Neural progenitor cell (in vitro differentiated cells): ENCODE results near the gene ANK3. TPM values are rescaled to one million over a fixed set of nuclear protein-coding genes. Genes with fewer than 3 reads are reported as not detected.

ENCODE experiments used
- DNase-seq: peaks from one replicate; pipeline ENCODE4 v3.0.0-alpha.2; 2016; ENCODE audit warnings: low spot score
- H2AFZ ChIP-seq: fragments of 200-600 bp; sonication (generic); replicated peaks from 2 replicates; pipeline ENCODE4 v1.6.1; 2016; ENCODE audit warnings: antibody characterized with exemption
- H3F3A ChIP-seq: fragments of 200-600 bp; sonication (generic); 2 replicates; pipeline ENCODE4 v1.6.1; 2016; ENCODE audit warnings: antibody characterized with exemption, low read depth
- H3K27ac ChIP-seq: fragments of 200-600 bp; sonication (generic); 2 replicates; pipeline ENCODE4 v1.5.1; 2016; ENCODE audit warnings: mild to moderate bottlenecking
- H3K27me3 ChIP-seq: fragments of 200-600 bp; sonication (generic); 2 replicates; pipeline ENCODE4 v1.6.1; 2016; ENCODE audit warnings: mild to moderate bottlenecking, moderate library complexity
- H3K36me3 ChIP-seq: fragments of 200-600 bp; sonication (generic); 2 replicates; pipeline ENCODE4 v1.5.1; 2016
- H3K4me1 ChIP-seq: fragments of 200-600 bp; sonication (generic); 2 replicates; pipeline ENCODE4 v1.6.1; 2016; ENCODE audit warnings: mixed run types
- H3K4me2 ChIP-seq: fragments of 200-600 bp; sonication (generic); 2 replicates; pipeline ENCODE4 v1.6.1; 2016
- H3K4me3 ChIP-seq: fragments of 200-600 bp; sonication (generic); 2 replicates; pipeline ENCODE4 v1.5.1; 2016
- H3K79me2 ChIP-seq: fragments of 200-600 bp; sonication (generic); 2 replicates; pipeline ENCODE4 v1.6.1; 2016; ENCODE audit warnings: low read depth
- H3K9ac ChIP-seq: fragments of 200-600 bp; sonication (generic); 2 replicates; pipeline ENCODE4 v1.6.1; 2016
- H3K9me3 ChIP-seq: fragments of 200-600 bp; sonication (generic); 2 replicates; pipeline ENCODE4 v1.5.1; 2016; ENCODE audit warnings: low read depth
- H4K20me1 ChIP-seq: fragments of 200-600 bp; sonication (generic); 2 replicates; pipeline ENCODE4 v1.6.1; 2016; ENCODE audit warnings: low read depth
- H3K27ac Mint-ChIP-seq: 3 replicates; pipeline ENCODE4 v1.8.0; 2021; ENCODE audit warnings: mixed read lengths
- H3K27me3 Mint-ChIP-seq: 2 replicates; pipeline ENCODE4 v1.8.0; 2022; ENCODE audit warnings: low read depth, mild to moderate bottlenecking, inconsistent platforms, moderate library complexity, mixed read lengths; ENCODE audit not compliant: insufficient read depth
- H3K36me3 Mint-ChIP-seq: 3 replicates; pipeline ENCODE4 v1.8.0; 2021; ENCODE audit warnings: mixed read lengths
- H3K4me1 Mint-ChIP-seq: 3 replicates; pipeline ENCODE4 v1.8.0; 2021; ENCODE audit warnings: mixed read lengths
- H3K4me3 Mint-ChIP-seq: 3 replicates; pipeline ENCODE4 v1.8.0; 2021; ENCODE audit warnings: mild to moderate bottlenecking, moderate library complexity, mixed read lengths
- H3K9me3 Mint-ChIP-seq: 3 replicates; pipeline ENCODE4 v1.8.0; 2020; ENCODE audit warnings: mixed read lengths
- CTCF ChIP-seq: fragments of 200-600 bp; sonication (generic); IDR thresholded peaks from 2 replicates; pipeline ENCODE4 v1.5.1; 2017; ENCODE audit warnings: antibody characterized with exemption, mild to moderate bottlenecking
- EZH2 ChIP-seq: fragments of 200-600 bp; sonication (generic); IDR thresholded peaks from 2 replicates; pipeline ENCODE4 v1.6.1; 2017; ENCODE audit warnings: antibody characterized with exemption, mild to moderate bottlenecking, moderate library complexity
- EZH2phosphoT487 ChIP-seq: fragments of 200-600 bp; sonication (generic); IDR thresholded peaks from 2 replicates; pipeline ENCODE4 v1.6.1; 2017; ENCODE audit warnings: antibody characterized with exemption
- total RNA-seq: library from RNA; depleted of rRNA; stranded (reverse); fragments of >200 nt; gene quantifications from 2 replicates; pipeline ENCODE4 v1.2.3, GENCODE V29; 2015; ENCODE audit warnings: low replicate concordance

The ANK3 gene
- total RNA-seq, 1 donor from 2014 or later = 54.1 TPM

- H2AFZ ChIP-seq = no peak overlapping the region
- H3K27ac ChIP-seq = no peak overlapping the region
- Mint-ChIP-seq H3K27me3 (peaks cover 4% of the 10 kb centered on the region), H3K4me3 (no peak overlapping the region), H3K36me3 (no peaks in the 10 kb centered on the region), H3K9me3 (peaks cover 2% of the 10 kb centered on the region), H3K27ac (no peak overlapping the region), H3K4me1 (peaks cover 4% of the 10 kb centered on the region)
- H3K4me2 ChIP-seq = no peak overlapping the region
- peaks cover 6% of the 10 kb centered on the region for H3K4me1 ChIP-seq
- H3K4me3 ChIP-seq = no peak overlapping the region
- no peaks in the 10 kb centered on the region for H3K27me3 ChIP-seq
- DNase-seq = no peak
- no peaks in the 10 kb centered on the region for H3K79me2 ChIP-seq
- H3K9me3 ChIP-seq = no peaks in the 10 kb centered on the region
- no peak for TF ChIP-seq CTCF
- TF ChIP-seq EZH2phosphoT487 = no peak
- no peak overlapping the region for H3K9ac ChIP-seq
- H3F3A ChIP-seq = no peaks in the 10 kb centered on the region
- no peaks in the 10 kb centered on the region for H4K20me1 ChIP-seq
- no peaks in the 10 kb centered on the region for H3K36me3 ChIP-seq
Measured at GRCh38 chr10:60341969-60342368, 47.7 kb downstream of the ANK3 start.

GRCh38 chr10:60340973-60341372, 48.7 kb downstream of the ANK3 start:
- no peak for TF ChIP-seq EZH2phosphoT487
- TF ChIP-seq EZH2 = no peak
- TF ChIP-seq CTCF = no peak
- Mint-ChIP-seq H3K27me3 (peaks cover 4% of the 10 kb centered on the region), H3K4me3 (no peak overlapping the region), H3K36me3 (no peaks in the 10 kb centered on the region), H3K4me1 (peaks cover 4% of the 10 kb centered on the region), H3K27ac (no peak overlapping the region), H3K9me3 (peaks cover 2% of the 10 kb centered on the region)
- H3K79me2 ChIP-seq = no peaks in the 10 kb centered on the region
- no peak overlapping the region for H3K9ac ChIP-seq
- no peaks in the 10 kb centered on the region for H3F3A ChIP-seq
- no peaks in the 10 kb centered on the region for H4K20me1 ChIP-seq
- H3K4me1 ChIP-seq = peaks cover 6% of the 10 kb centered on the region
- H3K4me3 ChIP-seq = no peak overlapping the region
- no peak for DNase-seq
- H3K27ac ChIP-seq = no peak overlapping the region
- no peaks in the 10 kb centered on the region for H3K27me3 ChIP-seq
- H3K4me2 ChIP-seq = no peak overlapping the region
- H3K36me3 ChIP-seq = no peaks in the 10 kb centered on the region
- no peaks in the 10 kb centered on the region for H3K9me3 ChIP-seq
- no peak overlapping the region for H2AFZ ChIP-seq

GRCh38 chr10:60339757-60340156, 49.9 kb downstream of the ANK3 start:
- peaks cover 6% of the 10 kb centered on the region for H3K4me1 ChIP-seq

More at GRCh38 chr10:60339757-60340156, 49.9 kb downstream of the ANK3 start:
- H3K36me3 ChIP-seq = no peaks in the 10 kb centered on the region
- TF ChIP-seq EZH2 (no peak), CTCF (no peak), EZH2phosphoT487 (no peak)
- Mint-ChIP-seq H3K36me3 (no peaks in the 10 kb centered on the region), H3K9me3 (peaks cover 2% of the 10 kb centered on the region), H3K4me1 (peaks cover 4% of the 10 kb centered on the region), H3K4me3 (no peak overlapping the region), H3K27ac (no peak overlapping the region), H3K27me3 (peaks cover 4% of the 10 kb centered on the region)
- H3F3A ChIP-seq = no peaks in the 10 kb centered on the region
- H3K79me2 ChIP-seq = no peaks in the 10 kb centered on the region
- no peak overlapping the region for H3K9ac ChIP-seq
- no peaks in the 10 kb centered on the region for H4K20me1 ChIP-seq
- no peak overlapping the region for H2AFZ ChIP-seq
- H3K9me3 ChIP-seq = no peaks in the 10 kb centered on the region
- H3K4me2 ChIP-seq = no peak overlapping the region
- H3K27ac ChIP-seq = no peak overlapping the region
- DNase-seq = no peak
- H3K27me3 ChIP-seq = no peaks in the 10 kb centered on the region
- H3K4me3 ChIP-seq = no peak overlapping the region
